ENCODE measurements around the gene MSANTD7. TPM values are rescaled to one million over a fixed set of nuclear protein-coding genes. Genes with fewer than 3 reads are reported as not detected.
A peak's percentile ranks its signal among the peaks of the same experiment; 100 is the strongest.

MSANTD7 gene
- polyA plus RNA-seq, 3 donors = 5.0 to 7.6 (median 7.3) TPM

DNA sequence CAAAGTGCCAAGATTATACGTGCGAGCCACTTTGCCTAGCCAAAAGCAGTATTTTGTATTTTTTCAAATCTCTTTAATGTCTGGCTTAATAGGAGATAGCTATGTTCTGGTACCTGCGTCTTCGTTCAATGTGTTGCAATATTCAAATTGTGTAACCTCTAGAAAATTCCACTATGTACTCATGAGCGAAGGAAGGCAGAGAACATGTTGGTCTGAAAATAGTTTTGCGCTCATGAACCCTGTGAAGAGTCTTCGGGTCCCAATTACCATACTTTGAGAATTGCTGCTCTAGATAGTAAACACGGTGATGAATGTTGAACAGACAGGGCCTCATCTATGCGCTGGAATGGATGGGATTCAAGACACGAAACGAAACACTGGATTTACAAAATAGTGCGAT lies 37.8 kb downstream of the MSANTD7 start:
- DNase-seq = peak in 1 of 3 donors; percentile 37
- 100% methylated on average over 6 of the region's 12 CpGs for WGBS (ENCODE audit: insufficient coverage)
- no peak overlapping the region for H3K27ac ChIP-seq (ENCODE audit: low read depth in 1 of 2, low read length in 2 of 2)
- no peak overlapping the region for H2AFZ ChIP-seq (ENCODE audit: insufficient read depth, low read depth, low read length, poor library complexity, severe bottlenecking)
- peaks cover 43% of the 10 kb centered on the region for H3K79me2 ChIP-seq (ENCODE audit: insufficient read depth, low read length)
- no peak overlapping the region for H3K4me3 Mint-ChIP-seq
- peaks cover 7 to 16% of the 10 kb centered on the region in 2 donors for H3K36me3 Mint-ChIP-seq
- H3K36me3 ChIP-seq (replicated peaks in 1 of 2; ENCODE audit: control insufficient read depth in 1 of 2, insufficient read depth in 2 of 2, low read length in 2 of 2) = peaks cover 7 to 12% of the 10 kb centered on the region in 2 donors
- peaks cover 35% of the 10 kb centered on the region for H3K4me1 Mint-ChIP-seq
- peaks cover 0 to 2% (median 0%) of the 10 kb centered on the region in 3 donors for H3K27me3 Mint-ChIP-seq (ENCODE audit: low read depth in 3 of 3)
- H3K9ac ChIP-seq (ENCODE audit: insufficient read depth, low read length, poor library complexity, severe bottlenecking) = no peak overlapping the region
- H3K9me3 ChIP-seq (replicated peaks in 1 of 2; ENCODE audit: control insufficient read depth in 1 of 2, insufficient read depth in 1 of 2, low read length in 2 of 2) = no peaks in the 10 kb centered on the region
- TF ChIP-seq, protein P1, sequence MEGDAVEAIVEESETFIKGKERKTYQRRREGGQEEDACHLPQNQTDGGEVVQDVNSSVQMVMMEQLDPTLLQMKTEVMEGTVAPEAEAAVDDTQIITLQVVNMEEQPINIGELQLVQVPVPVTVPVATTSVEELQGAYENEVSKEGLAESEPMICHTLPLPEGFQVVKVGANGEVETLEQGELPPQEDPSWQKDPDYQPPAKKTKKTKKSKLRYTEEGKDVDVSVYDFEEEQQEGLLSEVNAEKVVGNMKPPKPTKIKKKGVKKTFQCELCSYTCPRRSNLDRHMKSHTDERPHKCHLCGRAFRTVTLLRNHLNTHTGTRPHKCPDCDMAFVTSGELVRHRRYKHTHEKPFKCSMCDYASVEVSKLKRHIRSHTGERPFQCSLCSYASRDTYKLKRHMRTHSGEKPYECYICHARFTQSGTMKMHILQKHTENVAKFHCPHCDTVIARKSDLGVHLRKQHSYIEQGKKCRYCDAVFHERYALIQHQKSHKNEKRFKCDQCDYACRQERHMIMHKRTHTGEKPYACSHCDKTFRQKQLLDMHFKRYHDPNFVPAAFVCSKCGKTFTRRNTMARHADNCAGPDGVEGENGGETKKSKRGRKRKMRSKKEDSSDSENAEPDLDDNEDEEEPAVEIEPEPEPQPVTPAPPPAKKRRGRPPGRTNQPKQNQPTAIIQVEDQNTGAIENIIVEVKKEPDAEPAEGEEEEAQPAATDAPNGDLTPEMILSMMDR (IDR thresholded peaks at IDR 0.05) = no peak
- no peaks in the 10 kb centered on the region for H3K27me3 ChIP-seq (ENCODE audit: control insufficient read depth in 2 of 2, insufficient read depth in 2 of 2, low read length in 2 of 2)
- no peak overlapping the region for H3K4me3 ChIP-seq (replicated peaks in 1 of 3; ENCODE audit: low read depth in 2 of 3, low read length in 3 of 3)
- H3K9me3 Mint-ChIP-seq = no peaks in the 10 kb centered on the region
- H4K20me1 ChIP-seq (ENCODE audit: insufficient read depth, low read length) = peaks cover 4% of the 10 kb centered on the region
- H3K27ac Mint-ChIP-seq = no peak overlapping the region
- intact Hi-C loops (cut with micrococcal nuclease) = loop anchor here in 1 of 2 donors (5.0 kb wide), 1 partner anchor 76 kb away; the partner anchor contains the start of gene DCLRE1C
- peaks cover 18 to 38% of the 10 kb centered on the region in 2 donors for H3K4me1 ChIP-seq (ENCODE audit: control insufficient read depth in 1 of 2, insufficient read depth in 2 of 2, low read length in 2 of 2)
- H3K4me2 ChIP-seq (replicated peaks; ENCODE audit: extremely low read depth, low read length, poor library complexity, severe bottlenecking) = no peak overlapping the region

DNA sequence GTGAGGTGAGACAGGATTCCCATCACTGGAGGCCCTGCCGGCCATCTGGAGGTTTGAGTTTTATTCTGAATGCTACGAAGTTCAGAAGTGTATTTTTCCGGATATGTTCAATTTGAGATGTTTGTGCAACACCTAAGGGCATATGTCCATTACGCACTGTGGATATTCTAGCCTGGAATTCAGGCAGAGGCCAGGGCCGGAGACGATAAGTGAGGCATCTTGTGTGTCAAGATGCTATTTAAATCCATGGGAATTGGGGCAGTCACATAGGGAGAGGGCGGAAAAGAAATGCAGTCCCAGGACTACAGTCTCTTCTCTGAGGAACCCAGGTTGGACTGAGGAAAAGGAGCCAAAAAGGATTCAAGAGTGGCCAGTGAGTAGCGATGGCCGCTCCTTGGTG lies 38.7 kb downstream of the MSANTD7 start:
- H3K4me2 ChIP-seq (replicated peaks; ENCODE audit: extremely low read depth, low read length, poor library complexity, severe bottlenecking) = peak overlapping the region; percentile 99
- H3K27me3 ChIP-seq (ENCODE audit: control insufficient read depth in 2 of 2, insufficient read depth in 2 of 2, low read length in 2 of 2) = no peaks in the 10 kb centered on the region
- intact Hi-C loops (cut with micrococcal nuclease) = loop anchor here in 1 of 2 donors (5.0 kb wide), 1 partner anchor 76 kb away; the partner anchor contains the start of gene DCLRE1C
- peaks cover 36% of the 10 kb centered on the region for H3K4me1 Mint-ChIP-seq
- H3K36me3 ChIP-seq (replicated peaks in 1 of 2; ENCODE audit: control insufficient read depth in 1 of 2, insufficient read depth in 2 of 2, low read length in 2 of 2) = peaks cover 0 to 4% of the 10 kb centered on the region in 2 donors
- no peak for DNase-seq
- H3K36me3 Mint-ChIP-seq = peaks cover 2 to 9% of the 10 kb centered on the region in 2 donors
- 95% methylated on average over 9 of the region's 9 CpGs for WGBS (ENCODE audit: insufficient coverage)
- H2AFZ ChIP-seq (ENCODE audit: insufficient read depth, low read depth, low read length, poor library complexity, severe bottlenecking) = no peak overlapping the region
- H3K79me2 ChIP-seq (ENCODE audit: insufficient read depth, low read length) = peaks cover 49% of the 10 kb centered on the region
- H3K27me3 Mint-ChIP-seq (ENCODE audit: low read depth in 3 of 3) = peaks cover 0 to 2% (median 0%) of the 10 kb centered on the region in 3 donors
- H3K27ac Mint-ChIP-seq = peak overlapping the region in 6 of 7 donors; percentile 10 to 95 (median 84)
- H3K4me3 ChIP-seq (replicated peaks in 1 of 3; ENCODE audit: low read depth in 2 of 3, low read length in 3 of 3) = peak overlapping the region in 1 of 3 experiments; percentile 97
- H3K9me3 ChIP-seq (replicated peaks in 1 of 2; ENCODE audit: control insufficient read depth in 1 of 2, insufficient read depth in 1 of 2, low read length in 2 of 2) = no peaks in the 10 kb centered on the region
- no peak overlapping the region for H3K9ac ChIP-seq (ENCODE audit: insufficient read depth, low read length, poor library complexity, severe bottlenecking)
- H3K4me3 Mint-ChIP-seq = peak overlapping the region in 1 of 2 donors; percentile 5
- peaks cover 4% of the 10 kb centered on the region for H4K20me1 ChIP-seq (ENCODE audit: insufficient read depth, low read length)
- peak overlapping the region in 1 of 2 donors; percentile 93 for H3K27ac ChIP-seq (ENCODE audit: low read depth in 1 of 2, low read length in 2 of 2)
- H3K4me1 ChIP-seq (ENCODE audit: control insufficient read depth in 1 of 2, insufficient read depth in 2 of 2, low read length in 2 of 2) = peaks cover 18 to 38% of the 10 kb centered on the region in 2 donors
- H3K9me3 Mint-ChIP-seq = no peaks in the 10 kb centered on the region
- TF ChIP-seq, protein P1 (IDR thresholded peaks at IDR 0.05) = no peak

Measured in CD14-positive monocyte (primary cell).